ENCODE results near the gene CDC42BPA.
A peak's percentile ranks its signal among the peaks of the same experiment; 100 is the strongest.
"Not testable (repeated sequence)": the region's sequence is repeated elsewhere in the genome, so short reads cannot be mapped to it uniquely, and the experiment has no call there.

CDC42BPA gene

DNA sequence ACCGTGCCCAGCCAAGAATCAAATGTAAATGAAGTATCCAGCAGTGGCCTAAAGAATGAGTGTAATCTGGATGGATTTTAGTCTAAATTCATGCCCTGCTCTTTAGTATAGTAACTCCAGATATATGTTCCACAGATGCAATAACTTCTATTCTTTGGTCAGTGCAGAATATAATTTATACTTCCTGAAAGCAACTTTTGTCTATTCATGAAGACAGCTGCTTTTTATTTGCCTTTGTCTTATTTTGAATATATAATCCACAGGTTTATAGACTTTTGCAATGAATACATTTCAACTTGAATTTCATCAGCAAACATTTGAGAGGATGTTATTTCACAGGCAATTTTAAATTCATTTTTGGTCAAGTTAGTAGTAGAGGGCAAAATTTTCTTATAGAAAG lies 54.4 kb downstream of the CDC42BPA start:
- Mint-ChIP-seq H3K27me3 (peaks cover 30% of the 10 kb centered on the region), H3K9me3 (no peaks in the 10 kb centered on the region), H3K4me3 (no peak overlapping the region), H3K4me1 (no peaks in the 10 kb centered on the region), H3K27ac (no peak overlapping the region)
- no peak for DNase-seq
- no peak for ATAC-seq

DNA sequence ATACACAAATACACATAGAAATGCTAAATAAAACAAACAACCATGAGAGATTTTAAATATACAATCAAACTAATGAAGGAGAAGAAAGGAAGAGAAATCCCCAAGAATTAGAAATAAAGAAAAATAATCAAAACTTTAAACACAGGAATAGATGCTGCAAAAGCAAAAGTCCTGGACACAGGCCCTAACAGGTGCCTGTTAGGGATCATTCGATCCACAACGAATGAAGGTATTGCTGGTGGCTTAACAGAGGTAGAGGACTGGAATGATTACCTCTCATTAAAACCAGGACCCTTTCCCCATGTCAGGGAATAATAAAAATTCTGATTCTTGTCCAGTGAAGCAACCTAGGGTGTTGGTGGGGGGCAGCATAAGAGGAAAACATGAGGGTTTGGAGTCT lies 56.8 kb downstream of the CDC42BPA start:
- H3K4me1 Mint-ChIP-seq, result no peaks in the 10 kb centered on the region
- DNase-seq, result no peak
- no peak for ATAC-seq
- no peak overlapping the region for H3K4me3 Mint-ChIP-seq
- H3K27ac Mint-ChIP-seq, result no peak overlapping the region
- no peaks in the 10 kb centered on the region for H3K9me3 Mint-ChIP-seq
- H3K27me3 Mint-ChIP-seq, result peaks cover 18% of the 10 kb centered on the region

DNA sequence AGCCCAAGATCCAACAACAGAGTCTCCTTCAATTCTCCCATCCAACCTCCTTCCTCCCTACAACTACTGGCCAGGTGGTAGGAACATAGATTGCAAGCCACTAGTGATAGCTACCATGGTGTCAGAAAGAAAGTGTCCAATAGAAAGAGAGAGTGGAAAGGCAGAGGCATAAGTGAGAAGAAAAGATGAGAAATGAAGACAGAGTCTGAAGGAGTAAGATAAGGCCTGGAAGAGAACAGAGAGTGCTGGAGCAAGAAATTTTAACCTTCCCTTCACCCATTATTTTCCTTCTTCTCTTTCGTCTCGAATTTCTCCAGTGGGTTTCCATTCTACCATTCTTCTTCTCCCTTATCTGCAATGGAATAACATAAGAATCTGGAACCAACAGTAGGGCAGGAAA lies 57.9 kb downstream of the CDC42BPA start:
- Mint-ChIP-seq H3K4me3 (no peak overlapping the region), H3K27me3 (peaks cover 14% of the 10 kb centered on the region), H3K27ac (no peak overlapping the region), H3K4me1 (no peaks in the 10 kb centered on the region), H3K9me3 (no peaks in the 10 kb centered on the region)
- ATAC-seq (no peak), DNase-seq (no peak)

DNA sequence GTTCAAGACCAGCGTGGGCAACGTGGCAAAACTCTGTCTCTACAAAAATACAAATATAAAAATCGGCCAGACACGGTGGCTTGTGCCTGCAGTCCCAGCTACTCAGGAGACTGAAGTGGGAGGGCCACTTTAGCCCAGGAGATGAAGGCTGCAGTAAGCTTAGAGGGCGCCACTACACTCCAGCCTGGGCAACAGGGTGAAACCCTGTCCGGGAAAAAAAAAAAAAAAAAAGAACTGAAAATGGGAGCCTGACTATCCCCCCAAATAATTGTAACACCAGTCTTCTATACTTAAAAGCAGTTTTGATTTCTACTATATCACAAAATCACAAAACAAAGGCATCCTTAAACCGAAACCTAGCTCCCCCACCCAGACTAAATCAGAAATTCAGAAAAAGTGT lies 60.3 kb downstream of the CDC42BPA start:
- no peak for ATAC-seq
- no peaks in the 10 kb centered on the region for H3K4me1 Mint-ChIP-seq

DNA sequence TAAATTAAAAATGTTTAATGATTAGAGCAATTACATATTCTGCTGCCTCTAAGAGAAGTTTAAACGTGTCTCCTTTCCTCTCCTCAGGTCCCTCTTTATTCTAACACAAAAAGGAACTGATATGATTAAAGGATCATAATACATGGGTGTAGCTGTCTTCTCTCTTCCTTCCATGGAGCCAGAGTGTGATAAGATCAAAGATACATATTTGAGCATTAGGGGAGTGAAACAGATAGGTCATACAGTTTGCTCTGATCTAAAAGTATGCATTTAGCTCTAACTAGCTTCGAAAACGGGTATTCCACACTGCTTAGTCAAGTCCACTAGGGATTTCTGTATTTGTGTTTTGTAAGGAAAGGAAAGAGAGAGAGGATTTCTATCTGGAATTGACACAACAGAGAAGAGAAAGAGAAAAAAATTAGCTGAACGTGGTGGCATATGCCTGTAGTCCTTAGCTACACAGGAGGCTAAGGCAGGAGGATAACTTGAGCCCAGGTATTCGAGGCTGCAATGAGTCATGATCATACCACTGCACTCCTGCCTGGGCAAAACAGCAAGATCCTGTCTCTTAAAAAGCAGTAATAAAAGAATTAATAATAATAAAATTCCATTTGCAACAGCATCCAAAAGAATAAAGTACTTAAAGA lies 63.1 kb downstream of the CDC42BPA start:
- Mint-ChIP-seq H3K4me1 (no peaks in the 10 kb centered on the region), H3K27me3 (no peaks in the 10 kb centered on the region), H3K27ac (no peak overlapping the region), H3K9me3 (no peaks in the 10 kb centered on the region), H3K4me3 (no peak overlapping the region)
- DNase-seq (no peak), ATAC-seq (no peak)

More for the DNA sequence above, 60.3 kb downstream of the CDC42BPA start:
- Mint-ChIP-seq H3K9me3 (no peaks in the 10 kb centered on the region), H3K27ac (no peak overlapping the region), H3K4me3 (no peak overlapping the region), H3K27me3 (peaks cover 8% of the 10 kb centered on the region)
- DNase-seq, result no peak

DNA sequence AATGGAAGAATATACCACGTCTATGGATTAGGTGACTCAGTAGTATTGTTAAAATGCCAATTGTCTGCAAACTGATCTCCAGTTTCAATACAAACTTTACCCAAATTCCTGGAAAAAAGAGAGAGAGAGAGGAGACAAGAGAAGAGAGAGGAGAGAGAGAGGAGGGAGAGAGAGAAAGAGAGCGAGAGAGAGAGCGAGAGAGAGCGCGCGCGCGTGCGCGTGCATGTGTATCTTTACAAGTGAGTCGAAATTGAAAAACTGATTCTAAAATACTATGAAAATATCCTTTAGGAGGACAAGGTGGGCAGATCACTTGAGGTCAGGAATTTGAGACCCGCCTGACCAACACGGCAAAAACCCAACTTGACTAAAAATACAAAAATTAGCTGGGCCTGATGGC lies 65.2 kb downstream of the CDC42BPA start:
- no peaks in the 10 kb centered on the region for H3K9me3 Mint-ChIP-seq
- H3K4me1 Mint-ChIP-seq, result no peaks in the 10 kb centered on the region
- H3K27me3 Mint-ChIP-seq, result peaks cover 9% of the 10 kb centered on the region
- no peak for DNase-seq
- H3K4me3 Mint-ChIP-seq, result no peak overlapping the region
- H3K27ac Mint-ChIP-seq, result no peak overlapping the region
- ATAC-seq, result no peak

DNA sequence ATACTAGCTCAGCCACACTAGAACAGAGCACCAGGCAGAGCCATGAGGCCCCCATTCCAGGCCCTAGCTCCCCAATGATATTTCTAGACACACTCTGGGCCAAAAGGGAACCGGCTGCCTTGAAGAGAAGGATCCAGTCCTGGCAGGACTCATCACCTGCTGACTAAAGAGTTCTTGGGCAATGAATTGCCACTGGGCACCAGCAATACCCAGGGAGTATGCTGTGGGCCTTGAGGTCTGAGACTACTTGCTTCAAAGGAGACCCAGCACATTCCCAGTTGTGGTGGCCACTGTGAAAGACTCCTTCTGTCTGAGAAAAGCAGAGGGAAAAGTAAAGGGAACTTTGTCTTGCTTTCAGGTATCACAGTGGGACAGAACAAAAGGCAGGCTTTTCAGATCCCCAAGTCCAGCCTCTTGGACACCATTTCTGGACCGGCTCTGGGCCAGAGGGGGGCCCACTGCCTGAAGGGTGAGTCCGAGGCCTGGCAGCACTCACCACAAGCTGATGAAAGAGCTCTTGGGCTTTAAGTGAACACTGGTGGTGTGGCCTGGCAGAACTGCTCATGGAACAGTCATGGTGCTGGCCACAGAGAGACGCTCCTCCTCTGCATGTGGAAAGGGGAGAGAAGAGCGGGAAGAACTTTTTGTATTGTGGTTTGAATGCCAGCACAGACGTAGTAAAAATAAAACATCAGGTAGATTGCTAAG lies 72.5 kb downstream of the CDC42BPA start:
- Mint-ChIP-seq H3K9me3 (no peaks in the 10 kb centered on the region), H3K27me3 (peaks cover 9% of the 10 kb centered on the region), H3K27ac (no peak overlapping the region), H3K4me3 (no peak overlapping the region), H3K4me1 (no peaks in the 10 kb centered on the region)
- DNase-seq (no peak), ATAC-seq (no peak)

DNA sequence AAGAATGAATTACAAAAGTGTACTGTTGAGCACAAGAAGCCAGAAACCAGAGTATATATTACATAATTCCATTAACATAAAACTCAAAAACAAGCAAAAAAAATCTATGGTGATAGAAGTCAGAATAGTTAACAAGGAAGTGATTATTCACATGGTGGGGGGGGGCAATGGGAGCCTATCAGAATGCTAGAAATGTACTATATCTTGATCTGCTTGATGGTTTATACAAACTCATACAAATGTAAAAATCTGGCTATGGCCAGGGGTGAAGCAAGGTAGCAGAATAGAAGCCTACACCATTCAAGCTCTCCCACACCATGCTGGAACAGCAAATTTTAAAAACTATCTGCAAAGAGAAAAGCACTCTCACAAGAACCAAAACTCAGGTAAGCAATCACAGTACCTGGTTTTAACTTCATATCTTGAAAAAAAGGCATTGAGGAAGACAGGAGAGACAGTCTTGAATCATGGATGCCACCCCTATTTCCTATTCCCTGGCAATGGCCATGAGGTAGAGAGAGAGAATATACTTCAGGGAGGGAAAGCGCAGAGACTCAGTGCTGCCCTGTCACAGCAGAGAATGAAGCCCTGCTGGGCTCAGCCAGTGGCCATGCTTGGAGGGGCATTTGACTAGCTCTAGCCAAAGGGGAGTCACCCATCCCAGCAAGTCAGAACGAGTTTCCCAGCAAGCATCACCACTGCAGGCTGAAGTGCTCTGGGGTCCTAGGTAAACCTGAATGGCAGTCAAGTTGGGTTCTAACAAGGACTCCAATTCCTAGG lies 73.8 kb downstream of the CDC42BPA start:
- ATAC-seq, result no peak
- Mint-ChIP-seq H3K4me3 (no peak overlapping the region), H3K4me1 (no peaks in the 10 kb centered on the region)

DNA sequence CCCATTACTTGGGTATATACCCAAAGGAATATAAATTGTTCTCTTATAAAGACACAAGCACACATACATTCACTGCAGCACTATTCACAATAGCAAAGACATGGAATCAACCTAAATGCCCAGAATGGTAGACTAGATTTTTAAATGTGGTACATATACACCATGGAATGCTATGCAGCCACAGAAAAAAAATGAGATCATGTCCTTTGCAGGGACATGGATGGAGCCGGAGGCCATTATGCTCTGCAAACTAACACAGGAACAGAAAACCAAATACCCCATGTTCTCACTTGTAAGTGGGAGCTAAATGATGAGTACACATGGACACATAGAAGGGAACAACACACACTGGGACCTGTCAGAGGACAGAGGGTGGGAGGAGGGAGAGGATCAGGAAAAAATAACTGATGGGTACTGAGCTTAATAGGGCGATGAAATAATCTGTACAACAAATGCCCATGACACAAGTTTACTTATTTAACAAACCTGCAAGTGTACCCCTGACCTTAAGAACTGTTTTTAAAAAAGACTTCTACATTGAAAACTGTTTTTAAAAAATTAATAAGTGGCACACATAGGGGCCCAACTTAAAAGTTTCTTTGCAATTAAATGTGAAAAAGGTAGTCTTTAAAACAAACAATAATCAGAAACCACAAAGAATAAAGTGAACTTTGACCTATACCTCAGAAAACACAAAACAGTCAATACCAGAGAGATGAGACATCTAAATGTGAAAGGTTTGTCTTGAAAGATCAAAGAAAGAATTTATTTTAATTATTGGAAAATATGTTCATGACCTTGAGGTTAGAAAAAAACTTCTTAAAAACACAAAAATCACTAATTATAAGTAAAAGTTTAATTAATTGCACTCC lies 75.2 kb downstream of the CDC42BPA start:
- ATAC-seq (no peak), DNase-seq (no peak)
- Mint-ChIP-seq H3K27me3 (peaks cover 16% of the 10 kb centered on the region), H3K9me3 (no peaks in the 10 kb centered on the region), H3K4me1 (no peaks in the 10 kb centered on the region), H3K4me3 (no peak overlapping the region), H3K27ac (no peak overlapping the region)

More for the DNA sequence above, 73.8 kb downstream of the CDC42BPA start:
- no peak for DNase-seq
- Mint-ChIP-seq H3K9me3 (no peaks in the 10 kb centered on the region), H3K27ac (no peak overlapping the region), H3K27me3 (peaks cover 10% of the 10 kb centered on the region)

DNA sequence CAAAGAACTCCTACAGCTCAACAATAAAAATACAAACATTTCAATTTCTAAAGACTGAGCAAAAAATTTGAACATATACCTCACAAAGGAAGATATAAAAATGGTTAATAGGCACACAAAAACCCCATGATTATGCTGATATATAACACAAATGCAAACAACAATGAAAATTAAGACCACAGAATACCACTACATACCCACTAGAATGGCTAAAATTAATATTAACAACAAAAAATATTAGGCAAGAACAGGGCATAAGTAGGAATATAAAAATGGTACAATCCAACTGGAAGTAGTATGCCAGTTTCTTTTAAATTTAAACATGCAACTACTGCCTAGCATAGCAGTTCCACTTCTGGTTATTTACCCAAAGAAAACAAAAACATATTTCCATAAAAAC lies 77.3 kb downstream of the CDC42BPA start:
- ATAC-seq (no peak), DNase-seq (no peak)
- Mint-ChIP-seq H3K9me3 (no peaks in the 10 kb centered on the region), H3K4me1 (no peaks in the 10 kb centered on the region), H3K27me3 (peaks cover 16% of the 10 kb centered on the region), H3K27ac (no peak overlapping the region), H3K4me3 (no peak overlapping the region)

DNA sequence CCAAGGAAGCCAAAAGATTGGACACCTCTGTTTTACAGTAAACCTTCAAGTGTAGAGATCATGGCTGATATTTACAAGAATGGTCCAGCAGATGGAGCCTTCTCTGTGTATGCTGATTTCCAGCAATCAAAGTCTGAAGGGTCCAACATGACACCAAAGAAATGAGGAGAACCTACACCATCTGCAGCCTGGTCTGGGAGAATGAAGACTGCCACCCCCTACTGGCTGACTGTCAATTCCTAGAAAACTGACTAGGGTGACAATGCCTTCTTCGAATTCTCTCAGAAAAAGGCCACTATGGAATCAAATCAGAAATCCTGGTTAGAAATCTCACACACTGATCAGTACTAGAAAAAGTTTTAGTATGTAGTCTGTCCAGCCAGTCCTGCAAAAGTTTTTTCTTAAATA lies 83.3 kb downstream of the CDC42BPA start:
- ATAC-seq (peak; percentile 57), DNase-seq (no peak)
- Mint-ChIP-seq H3K9me3 (no peaks in the 10 kb centered on the region), H3K27me3 (peaks cover 16% of the 10 kb centered on the region), H3K27ac (no peak overlapping the region), H3K4me3 (no peak overlapping the region), H3K4me1 (no peaks in the 10 kb centered on the region)

DNA sequence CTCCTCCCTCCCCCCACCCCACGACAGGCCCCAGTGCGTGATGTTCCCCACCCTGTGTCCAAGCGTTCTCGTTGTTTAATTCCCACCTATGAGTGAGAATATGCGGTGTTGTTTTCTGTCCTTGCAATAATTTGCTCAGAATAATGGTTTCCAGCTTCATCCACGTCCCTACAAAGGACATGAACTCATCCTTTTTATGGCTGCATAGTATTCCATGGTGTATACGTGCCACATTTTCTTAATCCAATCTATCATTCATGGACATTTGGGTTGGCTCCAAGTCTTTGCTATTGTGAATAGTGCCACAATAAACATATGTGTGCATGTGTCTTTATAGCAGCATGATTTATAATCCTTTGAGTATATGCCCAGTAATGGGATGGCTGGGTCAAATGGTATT lies 87.2 kb downstream of the CDC42BPA start:
- not testable (repeated sequence) for H3K9me3 Mint-ChIP-seq, H3K27me3 Mint-ChIP-seq, H3K4me1 Mint-ChIP-seq, DNase-seq, H3K27ac Mint-ChIP-seq, H3K4me3 Mint-ChIP-seq, ATAC-seq

DNA sequence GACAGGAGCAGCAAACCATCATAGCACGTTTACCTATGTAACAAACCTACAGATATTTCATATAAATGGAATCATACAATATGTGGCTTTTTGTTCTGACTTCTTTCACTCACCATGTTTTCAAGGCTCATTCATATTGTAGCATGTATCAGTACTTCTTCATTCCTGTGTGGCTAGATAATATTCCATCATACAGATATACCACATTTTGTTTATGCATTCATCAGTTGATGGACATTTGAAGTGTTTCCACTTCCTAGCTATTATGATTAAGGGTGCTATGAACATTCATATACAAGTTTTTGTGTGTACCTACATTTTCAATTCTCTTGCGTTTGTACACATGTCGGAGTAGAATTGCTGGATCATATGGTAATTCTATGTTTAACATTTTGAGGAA lies 90.1 kb downstream of the CDC42BPA start:
- Mint-ChIP-seq H3K4me1 (no peaks in the 10 kb centered on the region), H3K27me3 (no peaks in the 10 kb centered on the region), H3K27ac (no peak overlapping the region), H3K9me3 (no peaks in the 10 kb centered on the region), H3K4me3 (no peak overlapping the region)
- ATAC-seq (no peak), DNase-seq (no peak)

DNA sequence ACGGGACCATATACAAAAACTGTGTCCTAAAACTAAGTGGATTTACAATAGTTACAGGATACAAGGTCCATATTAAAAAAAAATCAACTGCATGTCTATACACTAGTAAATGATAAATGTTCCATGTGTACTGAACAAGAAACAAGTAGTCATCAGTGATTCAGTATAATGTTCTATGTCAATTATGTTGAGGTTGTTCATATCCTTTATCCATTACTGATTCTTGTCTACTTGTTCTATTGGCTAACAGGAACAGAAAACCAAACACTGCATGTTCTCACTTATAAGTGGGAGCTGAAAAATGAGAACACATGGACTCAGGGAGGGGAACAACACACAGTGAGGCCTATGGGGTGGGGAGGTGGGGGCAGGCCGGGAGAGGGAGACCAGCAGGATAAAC lies 90.5 kb downstream of the CDC42BPA start:
- no peak overlapping the region for H3K27ac Mint-ChIP-seq
- ATAC-seq, result no peak
- no peak for DNase-seq
- no peaks in the 10 kb centered on the region for H3K4me1 Mint-ChIP-seq
- no peaks in the 10 kb centered on the region for H3K9me3 Mint-ChIP-seq
- no peak overlapping the region for H3K4me3 Mint-ChIP-seq
- no peaks in the 10 kb centered on the region for H3K27me3 Mint-ChIP-seq

DNA sequence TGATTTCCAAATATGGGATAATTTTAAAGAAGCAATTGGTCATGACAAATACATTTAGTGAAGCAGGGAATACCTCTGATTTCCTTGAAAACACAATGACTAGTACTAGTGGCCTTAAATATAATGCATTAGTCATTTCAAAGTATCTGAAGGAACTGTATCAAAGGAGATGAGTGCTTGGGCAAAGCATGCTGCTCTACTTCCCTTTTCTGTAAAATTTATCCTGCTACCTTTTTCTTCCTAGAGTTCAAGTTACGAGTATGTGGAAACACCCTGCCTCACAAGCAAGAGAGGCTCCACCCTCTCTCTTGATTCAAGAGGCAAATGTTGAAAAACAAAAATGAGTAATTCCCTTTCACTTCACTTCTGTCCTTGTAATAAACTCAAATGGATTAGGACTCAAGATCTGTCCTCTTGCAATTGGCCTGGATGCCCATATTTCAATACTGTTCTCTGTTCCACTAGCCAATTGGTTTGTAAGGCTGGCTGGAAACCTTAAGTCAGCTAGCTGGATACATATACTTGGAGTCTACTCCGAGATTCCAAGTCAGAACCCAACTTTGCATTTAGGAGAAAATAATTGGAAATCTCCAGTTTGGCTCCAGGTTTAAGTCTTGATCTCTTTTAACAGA lies 92.5 kb downstream of the CDC42BPA start:
- ATAC-seq (no peak), DNase-seq (no peak)
- no peak overlapping the region for H3K4me3 Mint-ChIP-seq
- no peaks in the 10 kb centered on the region for H3K9me3 Mint-ChIP-seq
- no peaks in the 10 kb centered on the region for H3K4me1 Mint-ChIP-seq
- no peak overlapping the region for H3K27ac Mint-ChIP-seq
- peaks cover 4% of the 10 kb centered on the region for H3K27me3 Mint-ChIP-seq

All from stimulated activated naive CD8-positive, alpha-beta T cell treated with anti-CD3 and anti-CD28 coated beads, Interleukin-15, amount 100 ng/mL, for 72 hours (primary cell).